C4-2B (cell line): Measurements from ENCODE around the gene FAM174B.

Experiments used
- H3K27ac ChIP-seq: fragments of 450-650 bp; 2 replicates; pipeline ENCODE4 v1.5.1; 2017
- CTCF ChIP-seq: fragments of 450-650 bp; conservative IDR thresholded peaks from 2 replicates; pipeline ENCODE4 v1.5.1; 2017; ENCODE audit warnings: mild to moderate bottlenecking
- ZFX ChIP-seq: fragments of 450-650 bp; IDR thresholded peaks from 2 replicates; pipeline ENCODE4 v1.6.1; 2017

Gene FAM174B

GRCh38 chr15:92682741-92683510, 27.4 kb upstream of the FAM174B start:
- H3K27ac ChIP-seq, result no peak overlapping the region
- TF ChIP-seq CTCF (no peak), ZFX (no peak)

- H3K27ac ChIP-seq, result no peak overlapping the region
- no peak for TF ChIP-seq ZFX
- TF ChIP-seq CTCF, result no peak
These were observed 25.6 kb upstream of the FAM174B start for GRCh38 chr15:92681141-92681631.

- H3K27ac ChIP-seq, result no peak overlapping the region
- TF ChIP-seq CTCF (no peak), ZFX (no peak)
These were observed 22.4 kb upstream of the FAM174B start for GRCh38 chr15:92677999-92678398.

GRCh38 chr15:92676561-92676960, 21.0 kb upstream of the FAM174B start:
- TF ChIP-seq ZFX (no peak), CTCF (no peak)
- no peak overlapping the region for H3K27ac ChIP-seq

GRCh38 chr15:92675485-92675884, 19.9 kb upstream of the FAM174B start:
- TF ChIP-seq CTCF, result no peak
- TF ChIP-seq ZFX, result no peak
- no peak overlapping the region for H3K27ac ChIP-seq

- H3K27ac ChIP-seq, result no peak overlapping the region
- no peak for TF ChIP-seq ZFX
- no peak for TF ChIP-seq CTCF
These were observed 18.8 kb upstream of the FAM174B start for GRCh38 chr15:92674347-92674746.

DNA sequence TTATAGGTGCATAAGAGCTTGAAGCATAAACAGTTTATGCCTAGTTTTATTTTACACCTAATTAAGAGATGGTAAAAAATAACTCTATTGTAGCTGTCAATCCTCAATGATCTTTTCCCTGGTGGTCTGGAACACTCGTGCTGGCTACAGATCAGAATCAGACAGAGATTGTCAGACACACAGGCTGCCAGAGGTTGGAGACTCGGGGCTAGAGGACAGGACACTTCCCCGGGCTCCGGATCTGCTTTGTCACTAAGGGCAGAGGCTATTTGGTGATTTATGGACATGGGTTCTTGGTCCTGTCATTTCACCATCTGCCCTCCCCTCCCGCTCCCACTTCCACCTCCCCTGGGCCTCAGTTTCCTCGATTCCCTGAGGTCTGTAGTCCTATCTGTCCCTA, 16.5 kb upstream of the FAM174B start:
- H3K27ac ChIP-seq, result no peak overlapping the region
- TF ChIP-seq CTCF (no peak), ZFX (no peak)
